Cardiac muscle cell (in vitro differentiated cells and primary cell): ENCODE results near the gene MBTD1. TPM values are rescaled to one million over a fixed set of nuclear protein-coding genes. Genes with fewer than 3 reads are reported as not detected.
"Not testable (repeated sequence)": the region's sequence is repeated elsewhere in the genome, so short reads cannot be mapped to it uniquely, and the experiment has no call there.

Experiments
- DNase-seq, 2 donors: peaks; one replicate each; pipeline versions ENCODE4 v3.0.0 to v3.0.0-alpha.2; 2010 to 2017; ENCODE audit warnings: low read depth in 1 of 2, low spot score in 1 of 2
- H3K27ac ChIP-seq: fragments of 200-600 bp; sonication (generic); 2 replicates; pipeline ENCODE4 v1.5.1; 2016
- H3K27me3 ChIP-seq: fragments of 200-600 bp; sonication (generic); 2 replicates; pipeline ENCODE4 v1.6.0; 2016; ENCODE audit warnings: control low read depth
- H3K36me3 ChIP-seq: fragments of 200-600 bp; sonication (generic); 2 replicates; pipeline ENCODE4 v1.5.1; 2016; ENCODE audit warnings: control low read depth
- H3K4me1 ChIP-seq: fragments of 200-600 bp; sonication (generic); 2 replicates; pipeline ENCODE4 v1.8.1; 2017; ENCODE audit warnings: low read depth, mild to moderate bottlenecking, mixed run types
- H3K4me3 ChIP-seq: fragments of 200-600 bp; sonication (generic); 2 replicates; pipeline ENCODE4 v1.5.1; 2016; ENCODE audit warnings: mild to moderate bottlenecking
- H3K9me3 ChIP-seq: fragments of 200-600 bp; sonication (generic); 2 replicates; pipeline ENCODE4 v1.5.1; 2017; ENCODE audit warnings: low read depth, mild to moderate bottlenecking, control low read depth
- polyA plus RNA-seq: library from polyadenylated mRNA; unstranded; fragments of >200 nt; fragmentation: Nextera tagmentation; extraction: Ambion mirVana; gene quantifications from 2 replicates; pipeline ENCODE4 v1.2.1, GENCODE V29; 2016
- total RNA-seq: library from RNA; depleted of rRNA; stranded (reverse); fragments of >200 nt; gene quantifications from 2 replicates; pipeline ENCODE4 v1.2.3, GENCODE V29; 2016
- TF ChIP-seq, protein P1 (sequence below): IDR thresholded peaks from 2 replicates; pipeline ENCODE4 v1.5.1; 2012; ENCODE audit warnings: low read depth, mild to moderate bottlenecking, low read length

MBTD1 gene
- total RNA-seq, result 16.8 and 25.7 TPM in 2 replicates
- 5.9 and 6.4 TPM in 2 replicates for polyA plus RNA-seq

DNA sequence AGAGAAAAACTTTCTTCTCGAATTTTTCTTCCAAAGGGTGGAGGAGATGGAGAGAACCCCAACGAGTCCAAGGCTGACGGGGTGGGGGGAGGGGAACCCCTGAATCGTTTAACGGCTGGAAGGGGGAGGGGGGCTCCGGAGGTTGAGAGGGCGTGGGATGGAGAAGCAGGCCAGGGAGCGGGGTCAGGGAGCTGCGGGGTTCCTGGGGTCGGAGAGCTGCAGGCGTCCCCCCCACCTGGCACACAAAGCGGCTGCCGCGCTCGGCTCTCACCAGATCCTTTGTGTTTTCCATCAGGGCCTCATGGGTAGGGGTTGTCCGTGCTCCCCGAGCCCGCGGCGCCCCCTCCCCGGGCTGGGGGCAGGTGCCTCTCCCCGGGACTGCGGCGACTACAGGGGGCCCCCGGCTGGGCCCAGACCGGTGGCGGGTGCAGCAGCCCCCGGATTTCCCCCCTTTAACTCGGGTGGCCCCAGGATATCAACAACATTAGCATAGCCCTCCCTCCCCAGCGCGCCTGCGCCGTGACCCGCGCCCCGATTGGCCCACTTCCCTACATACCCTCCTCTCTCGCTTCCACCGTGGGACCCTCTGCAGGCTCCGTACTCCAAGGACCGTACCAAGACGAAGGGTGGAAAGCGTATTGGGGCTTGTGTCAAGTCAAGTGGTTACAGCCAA lies at the start of gene MBTD1:
Gene MBTD1, minus strand, starts transcription at position 486 of the 673 bp plus-strand sequence. CDS start 34,888 bp downstream, outside the sequence.
- no peaks in the 10 kb centered on the region for H3K9me3 ChIP-seq
- H3K27ac ChIP-seq, result peak within 1 kb of the TSS; percentile 98
- H3K27me3 ChIP-seq, result no peaks in the 10 kb centered on the region
- H3K4me3 ChIP-seq, result peak within 1 kb of the TSS; percentile 71
- TF ChIP-seq, protein P1, sequence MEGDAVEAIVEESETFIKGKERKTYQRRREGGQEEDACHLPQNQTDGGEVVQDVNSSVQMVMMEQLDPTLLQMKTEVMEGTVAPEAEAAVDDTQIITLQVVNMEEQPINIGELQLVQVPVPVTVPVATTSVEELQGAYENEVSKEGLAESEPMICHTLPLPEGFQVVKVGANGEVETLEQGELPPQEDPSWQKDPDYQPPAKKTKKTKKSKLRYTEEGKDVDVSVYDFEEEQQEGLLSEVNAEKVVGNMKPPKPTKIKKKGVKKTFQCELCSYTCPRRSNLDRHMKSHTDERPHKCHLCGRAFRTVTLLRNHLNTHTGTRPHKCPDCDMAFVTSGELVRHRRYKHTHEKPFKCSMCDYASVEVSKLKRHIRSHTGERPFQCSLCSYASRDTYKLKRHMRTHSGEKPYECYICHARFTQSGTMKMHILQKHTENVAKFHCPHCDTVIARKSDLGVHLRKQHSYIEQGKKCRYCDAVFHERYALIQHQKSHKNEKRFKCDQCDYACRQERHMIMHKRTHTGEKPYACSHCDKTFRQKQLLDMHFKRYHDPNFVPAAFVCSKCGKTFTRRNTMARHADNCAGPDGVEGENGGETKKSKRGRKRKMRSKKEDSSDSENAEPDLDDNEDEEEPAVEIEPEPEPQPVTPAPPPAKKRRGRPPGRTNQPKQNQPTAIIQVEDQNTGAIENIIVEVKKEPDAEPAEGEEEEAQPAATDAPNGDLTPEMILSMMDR, result no peak
- no peaks in the 10 kb centered on the region for H3K36me3 ChIP-seq
- DNase-seq, result peak; percentile 97 to 98
- peaks cover 30% of the 10 kb centered on the region for H3K4me1 ChIP-seq

DNA sequence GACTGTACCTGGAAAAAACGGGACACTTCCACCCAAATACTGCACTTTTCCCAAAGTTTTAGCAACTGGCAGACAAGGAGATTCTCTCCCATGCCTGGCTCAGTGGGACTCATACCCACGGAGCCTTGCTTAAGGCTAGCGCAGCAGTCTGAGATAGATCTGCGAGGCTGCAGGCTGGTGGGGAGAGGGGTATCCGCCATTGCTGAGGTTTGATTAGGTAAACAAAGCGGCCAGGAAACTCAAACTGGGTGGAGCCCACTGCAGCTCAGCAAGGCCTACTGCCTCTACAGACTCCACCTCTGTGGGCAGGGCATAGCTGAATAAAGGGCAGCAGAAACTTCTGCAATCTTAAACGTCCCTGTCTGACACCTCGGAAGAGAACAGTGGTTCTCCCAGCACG lies 45.3 kb upstream of the MBTD1 start:
- Histone ChIP-seq H3K4me1 (no peaks in the 10 kb centered on the region), H3K36me3 (no peaks in the 10 kb centered on the region), H3K4me3 (no peak overlapping the region), H3K27ac (no peak overlapping the region), H3K9me3 (no peaks in the 10 kb centered on the region), H3K27me3 (no peaks in the 10 kb centered on the region)
- TF ChIP-seq, protein P1, result no peak
- no peak for DNase-seq

GRCh38 chr17:51299859-51300258 lies 40.0 kb upstream of the MBTD1 start:
- no peaks in the 10 kb centered on the region for H3K4me1 ChIP-seq
- no peak for DNase-seq
- H3K9me3 ChIP-seq, result no peaks in the 10 kb centered on the region
- H3K27ac ChIP-seq, result no peak overlapping the region
- no peaks in the 10 kb centered on the region for H3K36me3 ChIP-seq
- H3K4me3 ChIP-seq, result no peak overlapping the region
- TF ChIP-seq, protein P1, result no peak
- H3K27me3 ChIP-seq, result no peaks in the 10 kb centered on the region

- H3K4me1 ChIP-seq, result no peaks in the 10 kb centered on the region
- no peak overlapping the region for H3K4me3 ChIP-seq
- no peaks in the 10 kb centered on the region for H3K9me3 ChIP-seq
- peak; percentile 61 to 65 for DNase-seq
- no peaks in the 10 kb centered on the region for H3K27me3 ChIP-seq
- H3K36me3 ChIP-seq, result peaks cover 2% of the 10 kb centered on the region
- no peak overlapping the region for H3K27ac ChIP-seq
- TF ChIP-seq, protein P1, result peak; percentile 80
Observed at GRCh38 chr17:51298508-51299371, 38.9 kb upstream of the MBTD1 start.

- H3K27me3 ChIP-seq, H3K4me1 ChIP-seq, DNase-seq, H3K9me3 ChIP-seq, H3K27ac ChIP-seq, H3K4me3 ChIP-seq: not testable (repeated sequence)
- H3K36me3 ChIP-seq, result peaks cover 32% of the 10 kb centered on the region
Observed at GRCh38 chr17:51294338-51294737, 34.5 kb upstream of the MBTD1 start.

GRCh38 chr17:51289696-51290111 lies 29.9 kb upstream of the MBTD1 start:
- no peak for DNase-seq
- Histone ChIP-seq H3K4me1 (no peaks in the 10 kb centered on the region), H3K4me3 (no peak overlapping the region), H3K27ac (no peak overlapping the region), H3K27me3 (no peaks in the 10 kb centered on the region), H3K9me3 (no peaks in the 10 kb centered on the region), H3K36me3 (peaks cover 64% of the 10 kb centered on the region)
- TF ChIP-seq, protein P1, result no peak
